Retinal pigment epithelial cell (primary cell): Measurements from ENCODE around the gene NANOS3.

Source experiments
- DNase-seq: peaks from one replicate; pipeline ENCODE4 v3.0.0-alpha.2; 2010; ENCODE audit warnings: low read depth
- H3K4me3 ChIP-seq: 2 replicates; pipeline ENCODE4 v1.5.1; 2011; ENCODE audit warnings: mild to moderate bottlenecking, low read length, control low read depth, moderate library complexity
- CTCF ChIP-seq: conservative IDR thresholded peaks from 2 replicates; pipeline ENCODE4 v1.5.1; 2011; ENCODE audit warnings: low read depth, low read length, control low read depth, inconsistent platforms

Gene NANOS3

GRCh38 chr19:13846557-13847406 lies 30.2 kb upstream of the NANOS3 start:
- H3K4me3 ChIP-seq = peak overlapping the region; percentile 46
- DNase-seq = peak; percentile 95
- TF ChIP-seq CTCF = no peak

- no peak for TF ChIP-seq CTCF
- peak overlapping the region; percentile 46 for H3K4me3 ChIP-seq
- DNase-seq = no peak
These were observed 29.3 kb upstream of the NANOS3 start for GRCh38 chr19:13847407-13848339.

- no peak for TF ChIP-seq CTCF
- no peak for DNase-seq
- no peak overlapping the region for H3K4me3 ChIP-seq
These were observed 28.6 kb upstream of the NANOS3 start for GRCh38 chr19:13848340-13848677.

- no peak for DNase-seq
- TF ChIP-seq CTCF = no peak
- H3K4me3 ChIP-seq = no peak overlapping the region
These were observed 27.9 kb upstream of the NANOS3 start for GRCh38 chr19:13848798-13849676.

- H3K4me3 ChIP-seq = no peak overlapping the region
- no peak for DNase-seq
- no peak for TF ChIP-seq CTCF
These were observed 26.7 kb upstream of the NANOS3 start for GRCh38 chr19:13849991-13850909.
